H1 (cell line): ENCODE results near the gene SLC13A5. TPM values are rescaled to one million over a fixed set of nuclear protein-coding genes. Genes with fewer than 3 reads are reported as not detected.

Source experiments
- CTCF ChIA-PET: fragments of 300-600 bp; sonication (Branson Sonifier 250); formaldehyde crosslinking; loops from one replicate; lab custom pipeline; 2021; ENCODE audit not compliant: partially characterized antibody; lab: Charles Lee
- POLR2A ChIA-PET: fragments of 300-600 bp; sonication (Branson Sonifier 250); formaldehyde crosslinking; loops from one replicate; lab custom pipeline; 2021; ENCODE audit warnings: inconsistent platforms; ENCODE audit not compliant: partially characterized antibody; lab: Charles Lee
- DNase-seq, 2 experiments: peaks; one replicate each; pipeline versions ENCODE4 v3.0.0 to v3.0.0-alpha.2; 2010 to 2022; ENCODE audit warnings: low spot score in 2 of 2, low read depth in 1 of 2, mixed read lengths in 1 of 2
- FAIRE-seq: peaks from 2 replicates; lab custom pipeline; 2011; peaks lifted over from hg19 to GRCh38; lab: Jason Lieb, UNC
- H2AFZ ChIP-seq: 2 replicates; pipeline ENCODE4 v1.8.1; 2012; ENCODE audit warnings: low read length, inconsistent platforms
- H2AK5ac ChIP-seq: 2 replicates; pipeline ENCODE4 v1.6.1; 2013; ENCODE audit warnings: low read depth, low read length
- H2BK120ac ChIP-seq: replicated peaks from 2 replicates; pipeline ENCODE3; 2013; ENCODE audit warnings: low read depth, low read length, inconsistent platforms
- H2BK12ac ChIP-seq: 2 replicates; pipeline ENCODE4 v1.6.1; 2013; ENCODE audit warnings: low read depth, low read length
- H2BK15ac ChIP-seq: 2 replicates; pipeline ENCODE4 v1.6.1; 2013; ENCODE audit warnings: low read length
- H2BK20ac ChIP-seq: 2 replicates; pipeline ENCODE4 v1.6.1; 2013; ENCODE audit warnings: low read length
- H2BK5ac ChIP-seq: 2 replicates; pipeline ENCODE4 v1.6.1; 2013; ENCODE audit warnings: low read depth, low read length
- H3K14ac ChIP-seq: 2 replicates; pipeline ENCODE4 v1.6.1; 2013; ENCODE audit warnings: inconsistent platforms; ENCODE audit not compliant: insufficient read length
- H3K18ac ChIP-seq: 2 replicates; pipeline ENCODE4 v1.6.1; 2013; ENCODE audit warnings: low read length; ENCODE audit errors: extremely low read depth
- H3K23ac ChIP-seq: 2 replicates; pipeline ENCODE4 v1.6.1; 2013; ENCODE audit warnings: inconsistent platforms; ENCODE audit not compliant: insufficient read length
- H3K23me2 ChIP-seq: 2 replicates; pipeline ENCODE4 v1.6.1; 2013; ENCODE audit warnings: low read depth, low read length
- H3K27ac ChIP-seq: 2 replicates; pipeline ENCODE4 v1.6.1; 2011; ENCODE audit warnings: low read depth, low read length, inconsistent platforms
- H3K27me3 ChIP-seq, 4 experiments: replicated peaks in 1 of 4; 1 replicate in 1 of 4; 2 replicates in 3 of 4; pipeline versions ENCODE4 v1.6.1 to v1.8.1; 2011 to 2013; ENCODE audit warnings: low read length in 3 of 4, mild to moderate bottlenecking in 3 of 4, inconsistent platforms in 2 of 4, mixed read lengths in 2 of 4, moderate library complexity in 1 of 4; ENCODE audit not compliant: control insufficient read depth in 3 of 4, insufficient read depth in 3 of 4; ENCODE audit errors: extremely low read depth in 1 of 4
- H3K36me3 ChIP-seq, 4 experiments: 2 replicates each; pipeline versions ENCODE4 v1.6.1 to v1.8.1; 2011 to 2013; ENCODE audit warnings: mild to moderate bottlenecking in 4 of 4, low read length in 3 of 4, moderate library complexity in 2 of 4, control low read depth in 1 of 4, inconsistent platforms in 1 of 4; ENCODE audit not compliant: insufficient read depth in 4 of 4, control insufficient read depth in 2 of 4
- H3K4ac ChIP-seq: replicated peaks from 2 replicates; pipeline ENCODE3; 2013; ENCODE audit warnings: low read length, low read depth, mixed read lengths, inconsistent platforms; ENCODE audit not compliant: insufficient read length
- H3K4me1 ChIP-seq, 4 experiments: replicated peaks in 1 of 4; 1 replicate in 1 of 4; 2 replicates in 3 of 4; pipeline versions ENCODE4 v1.6.1 to v1.8.1; 2011 to 2013; ENCODE audit warnings: low read length in 3 of 4, inconsistent platforms in 2 of 4, mixed read lengths in 1 of 4; ENCODE audit not compliant: insufficient read depth in 4 of 4, control insufficient read depth in 3 of 4
- H3K4me2 ChIP-seq, 2 experiments: 2 replicates each; pipeline versions ENCODE4 v1.6.1 to v1.8.1; 2011 to 2013; ENCODE audit warnings: low read depth in 2 of 2, low read length in 2 of 2, control low read depth in 1 of 2, inconsistent platforms in 1 of 2, mild to moderate bottlenecking in 1 of 2; ENCODE audit not compliant: insufficient read depth in 1 of 2
- H3K4me3 ChIP-seq, 4 experiments: fragments of 200-600, 300-600 bp in 1 of 4; sonication (generic), shearing (Covaris generic), sonication (Bioruptor Twin) in 1 of 4; 2 replicates each; pipeline versions ENCODE4 v1.5.1 to v1.8.1; 2011 to 2016; ENCODE audit warnings: low read length in 4 of 4, low read depth in 3 of 4, control low read depth in 2 of 4, inconsistent platforms in 2 of 4, mild to moderate bottlenecking in 2 of 4, mixed read lengths in 1 of 4, moderate library complexity in 1 of 4; ENCODE audit not compliant: insufficient read depth in 2 of 4; ENCODE audit errors: extremely low read depth in 1 of 4
- H3K56ac ChIP-seq: replicated peaks from 2 replicates; pipeline ENCODE3; 2013; ENCODE audit warnings: low read depth, mild to moderate bottlenecking, mixed read lengths, low read length, inconsistent platforms; ENCODE audit not compliant: insufficient read length
- H3K79me1 ChIP-seq: 2 replicates; pipeline ENCODE4 v1.6.1; 2013; ENCODE audit warnings: low read depth, low read length, control low read depth
- H3K79me2 ChIP-seq, 2 experiments: 2 replicates each; pipeline versions ENCODE4 v1.6.1 to v1.8.1; 2012 to 2013; ENCODE audit warnings: low read length in 2 of 2, mild to moderate bottlenecking in 2 of 2, inconsistent platforms in 1 of 2; ENCODE audit not compliant: insufficient read depth in 2 of 2, control insufficient read depth in 1 of 2
- H3K9ac ChIP-seq, 4 experiments: replicated peaks in 1 of 4; 1 replicate in 1 of 4; 2 replicates in 3 of 4; pipeline versions ENCODE4 v1.6.1 to v1.8.1; 2011 to 2013; ENCODE audit warnings: low read depth in 3 of 4, low read length in 3 of 4, control low read depth in 2 of 4, mild to moderate bottlenecking in 2 of 4, moderate library complexity in 2 of 4, inconsistent platforms in 1 of 4; ENCODE audit errors: extremely low read depth in 1 of 4
- H3K9me3 ChIP-seq, 2 experiments: 2 replicates each; pipeline versions ENCODE4 v1.6.1 to v1.8.1; 2012 to 2013; ENCODE audit warnings: mild to moderate bottlenecking in 2 of 2, moderate library complexity in 2 of 2, control low read depth in 1 of 2, inconsistent platforms in 1 of 2, low read depth in 1 of 2, low read length in 1 of 2, mixed read lengths in 1 of 2; ENCODE audit not compliant: insufficient read depth in 2 of 2
- H4K20me1 ChIP-seq, 2 experiments: replicated peaks in 1 of 2; 2 replicates each; pipeline versions ENCODE3 to v1.8.1; 2011 to 2013; ENCODE audit warnings: inconsistent platforms in 2 of 2, low read length in 2 of 2, mild to moderate bottlenecking in 1 of 2; ENCODE audit not compliant: insufficient read depth in 2 of 2, control insufficient read depth in 1 of 2
- H4K5ac ChIP-seq: 2 replicates; pipeline ENCODE4 v1.6.1; 2013; ENCODE audit warnings: low read length, low read depth, mixed read lengths, inconsistent platforms; ENCODE audit not compliant: insufficient read length
- H4K8ac ChIP-seq: 2 replicates; pipeline ENCODE4 v1.8.0; 2013; ENCODE audit warnings: mild to moderate bottlenecking, moderate library complexity, low read length, inconsistent platforms; ENCODE audit not compliant: insufficient read depth; ENCODE audit errors: extremely low read depth
- H4K91ac ChIP-seq: replicated peaks from 2 replicates; pipeline ENCODE3; 2013; ENCODE audit warnings: low read length, mixed read lengths, inconsistent platforms; ENCODE audit not compliant: insufficient read length
- CBX8 ChIP-seq: fragments of 300-800, 300-1000 bp; sonication (generic); IDR thresholded peaks from 2 replicates; pipeline ENCODE4 v1.7.1; 2016; ENCODE audit warnings: low read depth, low read length, borderline replicate concordance
- EGR1 ChIP-seq: IDR thresholded peaks from 2 replicates; pipeline ENCODE4 v1.6.1; 2011; ENCODE audit warnings: low read depth, low read length, borderline replicate concordance
- EP300 ChIP-seq, 2 experiments: IDR thresholded peaks; 1 replicate in 1 of 2; 2 replicates in 1 of 2; pipeline ENCODE4 v1.6.1; 2011 to 2012; ENCODE audit warnings: low read depth in 2 of 2, low read length in 2 of 2, mild to moderate bottlenecking in 2 of 2, borderline replicate concordance in 1 of 2, inconsistent platforms in 1 of 2, moderate library complexity in 1 of 2
- GTF2F1 ChIP-seq: IDR thresholded peaks from 2 replicates; pipeline ENCODE4 v1.6.1; 2012; ENCODE audit warnings: low read depth, low read length, improper control_type of control experiment, borderline replicate concordance
- JUND ChIP-seq: IDR thresholded peaks from 2 replicates; pipeline ENCODE4 v1.6.1; 2011; ENCODE audit warnings: mild to moderate bottlenecking, improper control_type of control experiment, low read length
- KDM5A ChIP-seq: fragments of 200-600 bp; IDR thresholded peaks from 2 replicates; pipeline ENCODE4 v1.7.1; 2012; ENCODE audit warnings: mild to moderate bottlenecking, low read length, inconsistent platforms, mixed read lengths
- RAD21 ChIP-seq, 2 experiments: IDR thresholded peaks in 1 of 2; conservative IDR thresholded peaks in 1 of 2; 2 replicates each; pipeline ENCODE4 v1.6.1; 2011; ENCODE audit warnings: low read depth in 2 of 2, low read length in 2 of 2, improper control_type of control experiment in 1 of 2, inconsistent platforms in 1 of 2, mild to moderate bottlenecking in 1 of 2, moderate library complexity in 1 of 2
- RFX5 ChIP-seq: IDR thresholded peaks from 2 replicates; pipeline ENCODE4 v1.6.1; 2011; ENCODE audit warnings: low read depth, low read length, improper control_type of control experiment, borderline replicate concordance
- TEAD4 ChIP-seq: IDR thresholded peaks from 2 replicates; pipeline ENCODE4 v1.6.1; 2012; ENCODE audit warnings: low read depth, low read length, inconsistent platforms, mixed read lengths
- WGBS, 2 experiments: shearing (Covaris generic) in 1 of 2; methylation state at CpG; one replicate each; pipeline versions ENCODE4 v1.1.6 to v1.1.7; 2013 to 2015; ENCODE audit warnings: low lambda C conversion rate in 2 of 2, mixed read lengths in 2 of 2, inconsistent platforms in 1 of 2, low coverage in 1 of 2, missing lambda C conversion rate in 1 of 2; ENCODE audit not compliant: insufficient replicate concordance in 2 of 2, insufficient coverage in 1 of 2, insufficient read length in 1 of 2; ENCODE audit errors: extremely low coverage in 1 of 2, missing lambda C conversion rate in 1 of 2; 5-methylcytosine and 5-hydroxymethylcytosine counted together
- polyA plus RNA-seq, 7 experiments: library from polyadenylated mRNA; depleted of rRNA in 3 of 7; stranded (reverse) in 5 of 7; unstranded in 2 of 7; fragments of >200 nt in 5 of 7; fragments of 200-250 nt in 2 of 7; gene quantifications; 1 replicate in 5 of 7; 2 replicates in 1 of 7; 4 replicates in 1 of 7; pipeline versions ENCODE4 v1.2.1 to v1.2.3, GENCODE V29; 2011 to 2013; ENCODE audit warnings: missing spikeins in 2 of 7, mixed read lengths in 2 of 7
- total RNA-seq: library from RNA; stranded (reverse); fragmentation: NEBNext Ultra II Directional; extraction: Animal tissue kit (Norgen Biotek cat#: 25700); gene quantifications from 2 replicates; pipeline ENCODE4 v1.2.1, GENCODE V29; 2021
- TF ChIP-seq, protein P1 (sequence below), 3 experiments: IDR thresholded peaks; 1 replicate in 2 of 3; 2 replicates in 1 of 3; pipeline versions ENCODE4 v1.5.1 to v1.6.1; 2011; ENCODE audit warnings: low read length in 3 of 3, mild to moderate bottlenecking in 3 of 3, inconsistent platforms in 2 of 3, low read depth in 1 of 3, moderate library complexity in 1 of 3; ENCODE audit not compliant: insufficient read depth in 1 of 3; ENCODE audit errors: control extremely low read depth in 1 of 3

Gene SLC13A5
- total and polyA plus RNA-seq, 2 of the 8 experiments (the other 6 are each of a cell fraction or from before 2014, with no cell fraction given), result 2.1 to 2.6 TPM

DNA sequence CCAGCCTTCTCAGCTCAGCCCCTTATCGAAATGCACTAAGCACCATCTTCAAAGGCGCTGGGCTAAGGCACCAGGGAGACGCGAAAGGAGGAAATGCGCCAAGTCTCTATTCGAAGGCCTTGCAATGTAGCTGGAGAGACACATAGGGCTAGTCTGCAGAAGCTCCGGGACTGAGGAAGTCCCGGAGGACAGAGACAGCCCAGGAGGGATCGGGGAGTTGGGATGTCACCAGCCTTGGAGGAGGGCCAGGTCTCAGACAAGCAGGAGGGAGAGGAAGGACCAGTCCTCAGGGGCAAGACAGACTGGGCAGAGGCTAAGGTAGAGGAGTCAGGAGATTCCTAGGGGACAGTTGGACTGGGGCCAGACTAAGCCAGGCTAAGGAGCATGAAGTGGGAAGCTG lies 53.1 kb downstream of the SLC13A5 start:
- no peak for TF ChIP-seq JUND
- no peak for TF ChIP-seq GTF2F1
- no peak for TF ChIP-seq RAD21 (IDR thresholded peaks at IDR 0.05 in 1 of 2, conservative IDR thresholded peaks at IDR 0.05 in 1 of 2; ENCODE audit: low read depth in 2 of 2, low read length in 2 of 2)
- TF ChIP-seq CBX8, result no peak
- no peak for TF ChIP-seq EGR1
- no peak for TF ChIP-seq RFX5
- TF ChIP-seq, protein P1, sequence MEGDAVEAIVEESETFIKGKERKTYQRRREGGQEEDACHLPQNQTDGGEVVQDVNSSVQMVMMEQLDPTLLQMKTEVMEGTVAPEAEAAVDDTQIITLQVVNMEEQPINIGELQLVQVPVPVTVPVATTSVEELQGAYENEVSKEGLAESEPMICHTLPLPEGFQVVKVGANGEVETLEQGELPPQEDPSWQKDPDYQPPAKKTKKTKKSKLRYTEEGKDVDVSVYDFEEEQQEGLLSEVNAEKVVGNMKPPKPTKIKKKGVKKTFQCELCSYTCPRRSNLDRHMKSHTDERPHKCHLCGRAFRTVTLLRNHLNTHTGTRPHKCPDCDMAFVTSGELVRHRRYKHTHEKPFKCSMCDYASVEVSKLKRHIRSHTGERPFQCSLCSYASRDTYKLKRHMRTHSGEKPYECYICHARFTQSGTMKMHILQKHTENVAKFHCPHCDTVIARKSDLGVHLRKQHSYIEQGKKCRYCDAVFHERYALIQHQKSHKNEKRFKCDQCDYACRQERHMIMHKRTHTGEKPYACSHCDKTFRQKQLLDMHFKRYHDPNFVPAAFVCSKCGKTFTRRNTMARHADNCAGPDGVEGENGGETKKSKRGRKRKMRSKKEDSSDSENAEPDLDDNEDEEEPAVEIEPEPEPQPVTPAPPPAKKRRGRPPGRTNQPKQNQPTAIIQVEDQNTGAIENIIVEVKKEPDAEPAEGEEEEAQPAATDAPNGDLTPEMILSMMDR (IDR thresholded peaks at IDR 0.05; ENCODE audit: control extremely low read depth in 1 of 3, insufficient read depth in 1 of 3, low read depth in 1 of 3, low read length in 3 of 3), result no peak
- TF ChIP-seq TEAD4, result no peak
- TF ChIP-seq EP300 (IDR thresholded peaks at IDR 0.05; ENCODE audit: borderline replicate concordance in 1 of 2, low read depth in 2 of 2, low read length in 2 of 2), result no peak
- no peak for TF ChIP-seq KDM5A
- Histone ChIP-seq H3K9ac (no peak overlapping the region), H3K23ac (no peak overlapping the region), H3K14ac (no peak overlapping the region), H3K27ac (no peak overlapping the region), H4K8ac (no peak overlapping the region), H2AFZ (no peak overlapping the region), H2BK15ac (no peak overlapping the region), H3K9me3 (no peaks in the 10 kb centered on the region), H2BK20ac (no peak overlapping the region), H3K4me1 (peaks cover 0 to 10% (median 4%) of the 10 kb centered on the region in 4 experiments; a peak in 6 of 7 replicates), H4K91ac (no peak overlapping the region), H3K4me2 (no peak overlapping the region), H3K56ac (no peak overlapping the region), H3K18ac (no peak overlapping the region), H4K5ac (no peak overlapping the region), H3K4ac (no peak overlapping the region), H3K79me1 (no peaks in the 10 kb centered on the region), H3K27me3 (peaks cover 1 to 21% (median 16%) of the 10 kb centered on the region in 4 experiments), H3K4me3 (no peak overlapping the region), H3K23me2 (peaks cover 5% of the 10 kb centered on the region; the same call in 1 of the 2 replicates), H3K36me3 (no peaks in the 10 kb centered on the region), H2BK12ac (no peak overlapping the region), H2BK120ac (no peak overlapping the region), H3K79me2 (no peaks in the 10 kb centered on the region), H2BK5ac (no peak overlapping the region), H2AK5ac (no peak overlapping the region), H4K20me1 (no peaks in the 10 kb centered on the region)
- ChIA-PET POLR2A (no interaction called here), CTCF (interaction anchor here (0.7 to 1.7 kb wide), 4 partner anchors 25 to 234 kb away, joined by 4 to 6 read pairs (median 4); no protein-coding TSS in a partner anchor)
- 86% methylated on average over 9 of the region's 9 CpGs; no CpG with 5 or more reads in 1 of the 2 experiments for WGBS, 2 experiments
- FAIRE-seq (no peak), DNase-seq (no peak)
